Kidney (tissue), 14 donors: ENCODE measurements around the gene FHOD3. TPM values are rescaled to one million over a fixed set of nuclear protein-coding genes. Genes with fewer than 3 reads are reported as not detected.

ENCODE experiments used
- DNase-seq, 5 donors: peaks; one replicate each; pipeline ENCODE4 v3.0.0-alpha.2; 2013 to 2020
- FAIRE-seq: peaks from 2 replicates; lab custom pipeline; 2012; peaks lifted over from hg19 to GRCh38; lab: Jason Lieb, UNC
- H3K27ac ChIP-seq, 2 donors: one replicate each; pipeline ENCODE4 v1.7.0; 2013; ENCODE audit warnings: low read depth in 2 of 2, low read length in 2 of 2, inconsistent platforms in 1 of 2
- H3K27me3 ChIP-seq: one replicate; pipeline ENCODE4 v1.7.1; 2013; ENCODE audit warnings: low read length, inconsistent platforms; ENCODE audit not compliant: control insufficient read depth, insufficient read depth
- H3K36me3 ChIP-seq, 3 donors: one replicate each; pipeline versions ENCODE4 v1.7.0 to v1.7.1; 2013; ENCODE audit warnings: low read length in 3 of 3, control low read depth in 1 of 3, inconsistent platforms in 1 of 3; ENCODE audit not compliant: insufficient read depth in 3 of 3, control insufficient read depth in 2 of 3
- H3K4me1 ChIP-seq, 3 donors: one replicate each; pipeline versions ENCODE4 v1.7.0 to v1.7.1; 2013; ENCODE audit warnings: low read length in 3 of 3, inconsistent platforms in 1 of 3, low read depth in 1 of 3; ENCODE audit not compliant: control insufficient read depth in 2 of 3, insufficient read depth in 2 of 3
- H3K4me3 ChIP-seq, 3 donors: one replicate each; pipeline versions ENCODE4 v1.7.0 to v1.8.1; 2013; ENCODE audit warnings: low read length in 3 of 3, control low read depth in 1 of 3, inconsistent platforms in 1 of 3
- H3K9ac ChIP-seq, 3 donors: one replicate each; pipeline versions ENCODE4 v1.7.0 to v1.7.1; 2013; ENCODE audit warnings: low read length in 3 of 3, control low read depth in 1 of 3, inconsistent platforms in 1 of 3
- H3K9me3 ChIP-seq, 3 donors: one replicate each; pipeline versions ENCODE4 v1.7.0 to v1.7.1; 2013; ENCODE audit warnings: low read length in 3 of 3, control low read depth in 1 of 3, inconsistent platforms in 1 of 3; ENCODE audit not compliant: control insufficient read depth in 2 of 3, insufficient read depth in 1 of 3
- intact Hi-C: fragments of 100-400 bp; cut with DNase I; formaldehyde crosslinking; loops from one replicate; pipeline ENCODE4 v1.11.1; 2022
- polyA plus RNA-seq: library from polyadenylated mRNA; stranded (reverse); fragments of 350-450 nt; fragmentation: Illumina TruSeq; extraction: RNeasy Lipid Tissue Mini Kit (QIAGEN cat#74804); gene quantifications from one replicate; pipeline ENCODE4 v1.2.3, GENCODE V29; 2014; ENCODE audit warnings: low read depth, low replicate concordance; ENCODE audit not compliant: insufficient read depth
- total RNA-seq: library from RNA; stranded (reverse); fragmentation: NEBNext Ultra II Directional; extraction: Animal tissue kit (Norgen Biotek cat#: 25700); gene quantifications from one replicate; pipeline ENCODE4 v1.2.1, GENCODE V29; 2021
- TF ChIP-seq, protein P1 (sequence below): IDR thresholded peaks from 3 replicates; pipeline ENCODE4 v1.5.1; 2012; ENCODE audit warnings: mild to moderate bottlenecking, moderate library complexity, borderline replicate concordance; ENCODE audit not compliant: insufficient read depth; ENCODE audit errors: extremely low read depth
- donor health status: control.
- donor health status: control.
- donor health status: control.
- donor health status: control.
- donor health status: control.
- donor health status: DM: yes; HTN: yes; CAD: no.
- donor health status: Normal renal cell carcinoma (clear cell type).

Gene FHOD3
- total and polyA plus RNA-seq, 2 donors from 2014 or later: 21.5 to 28.0 TPM

DNA sequence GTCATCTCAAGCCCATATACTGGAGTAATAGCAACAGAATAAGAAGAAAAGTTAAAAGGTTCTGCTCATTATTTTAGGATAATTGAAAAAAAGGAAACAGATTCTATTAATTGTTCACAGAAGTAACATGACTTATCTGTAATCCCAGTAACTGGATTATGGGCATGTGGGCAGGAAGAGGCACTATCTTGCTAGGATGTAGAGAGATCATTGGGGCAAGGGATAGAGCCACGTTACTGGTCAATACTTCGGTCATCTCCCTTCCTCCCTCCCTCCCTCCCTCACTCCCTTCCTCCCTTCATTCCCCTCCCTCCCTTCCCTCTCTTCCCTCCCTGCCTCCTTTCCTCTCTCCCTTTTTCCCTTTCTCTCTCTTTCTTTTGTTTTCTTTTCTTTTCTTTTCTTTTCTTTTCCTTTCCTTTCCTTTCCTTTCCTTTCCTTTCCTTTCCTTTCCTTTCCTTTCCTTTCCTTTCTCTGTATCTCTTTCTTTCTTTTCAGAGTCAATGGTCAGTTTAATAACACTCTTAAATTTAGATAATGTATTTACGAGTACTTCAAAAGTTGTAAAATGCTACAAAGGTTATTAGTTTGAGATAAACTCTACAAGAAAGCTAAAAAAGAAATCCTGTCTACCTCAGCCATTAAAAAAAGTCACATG, 82.8 kb downstream of the FHOD3 start:
- Histone ChIP-seq H3K4me3 (no peak overlapping the region), H3K9me3 (no peaks in the 10 kb centered on the region), H3K4me1 (peaks cover 0 to 17% (median 10%) of the 10 kb centered on the region in 3 donors), H3K27me3 (no peaks in the 10 kb centered on the region), H3K27ac (no peak overlapping the region), H3K36me3 (no peaks in the 10 kb centered on the region), H3K9ac (no peak overlapping the region)
- FAIRE-seq (no peak), DNase-seq (no peak)
- intact Hi-C loops: no loop called here
- TF ChIP-seq, protein P1, sequence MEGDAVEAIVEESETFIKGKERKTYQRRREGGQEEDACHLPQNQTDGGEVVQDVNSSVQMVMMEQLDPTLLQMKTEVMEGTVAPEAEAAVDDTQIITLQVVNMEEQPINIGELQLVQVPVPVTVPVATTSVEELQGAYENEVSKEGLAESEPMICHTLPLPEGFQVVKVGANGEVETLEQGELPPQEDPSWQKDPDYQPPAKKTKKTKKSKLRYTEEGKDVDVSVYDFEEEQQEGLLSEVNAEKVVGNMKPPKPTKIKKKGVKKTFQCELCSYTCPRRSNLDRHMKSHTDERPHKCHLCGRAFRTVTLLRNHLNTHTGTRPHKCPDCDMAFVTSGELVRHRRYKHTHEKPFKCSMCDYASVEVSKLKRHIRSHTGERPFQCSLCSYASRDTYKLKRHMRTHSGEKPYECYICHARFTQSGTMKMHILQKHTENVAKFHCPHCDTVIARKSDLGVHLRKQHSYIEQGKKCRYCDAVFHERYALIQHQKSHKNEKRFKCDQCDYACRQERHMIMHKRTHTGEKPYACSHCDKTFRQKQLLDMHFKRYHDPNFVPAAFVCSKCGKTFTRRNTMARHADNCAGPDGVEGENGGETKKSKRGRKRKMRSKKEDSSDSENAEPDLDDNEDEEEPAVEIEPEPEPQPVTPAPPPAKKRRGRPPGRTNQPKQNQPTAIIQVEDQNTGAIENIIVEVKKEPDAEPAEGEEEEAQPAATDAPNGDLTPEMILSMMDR: no peak

DNA sequence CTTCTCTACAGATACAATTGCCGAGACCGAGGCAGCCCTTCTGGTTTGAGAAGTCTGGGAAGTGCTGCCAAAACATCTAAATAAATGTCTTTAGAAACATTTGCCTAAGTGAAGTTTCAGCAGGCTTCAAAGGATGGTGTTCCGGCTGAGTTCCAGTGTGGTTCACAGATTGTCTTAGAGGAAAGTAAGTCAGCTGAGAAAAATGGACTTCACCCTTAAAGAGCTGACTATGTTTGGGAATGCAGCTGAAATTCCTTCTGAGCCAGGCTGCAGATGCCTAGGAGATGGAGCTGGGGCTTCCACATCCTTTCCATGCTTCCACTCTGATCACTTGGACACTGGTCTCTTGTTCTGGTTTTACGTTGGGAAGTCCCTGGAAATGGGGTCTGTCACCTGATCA, 83.6 kb downstream of the FHOD3 start:
- TF ChIP-seq, protein P1: no peak
- Histone ChIP-seq H3K27me3 (no peaks in the 10 kb centered on the region), H3K27ac (no peak overlapping the region), H3K9ac (no peak overlapping the region), H3K4me3 (no peak overlapping the region), H3K9me3 (no peaks in the 10 kb centered on the region), H3K4me1 (peaks cover 0 to 17% (median 10%) of the 10 kb centered on the region in 3 donors), H3K36me3 (no peaks in the 10 kb centered on the region)
- intact Hi-C loops: no loop called here
- FAIRE-seq (no peak), DNase-seq (peak in 1 of 5 donors; percentile 23)

DNA sequence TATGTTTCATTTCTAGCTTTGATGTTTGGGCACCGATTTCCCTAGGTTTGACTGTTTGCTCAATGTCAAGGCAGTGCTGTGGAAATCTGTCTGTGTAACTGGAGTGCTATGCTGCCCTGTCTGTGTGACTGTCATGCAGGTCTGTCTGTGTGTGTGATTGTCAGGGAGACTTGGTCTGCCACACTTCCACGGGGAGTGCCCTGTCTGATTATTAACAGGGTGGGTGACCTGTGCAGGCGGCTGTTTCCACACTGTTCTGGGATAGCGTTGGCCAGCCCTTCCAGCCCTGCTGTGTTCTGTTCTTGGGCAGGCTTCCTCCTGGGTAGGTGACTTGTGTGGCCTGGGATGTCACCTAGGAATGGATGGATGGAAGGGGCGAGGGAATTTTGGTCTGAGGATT, 85.3 kb downstream of the FHOD3 start:
- H3K36me3 ChIP-seq: no peaks in the 10 kb centered on the region

More for the DNA sequence above, 85.3 kb downstream of the FHOD3 start:
- Histone ChIP-seq H3K27ac (peak overlapping the region in 1 of 2 donors; percentile 44), H3K4me3 (no peak overlapping the region), H3K9me3 (no peaks in the 10 kb centered on the region), H3K4me1 (peaks cover 0 to 17% (median 10%) of the 10 kb centered on the region in 3 donors), H3K9ac (no peak overlapping the region), H3K27me3 (no peaks in the 10 kb centered on the region)
- TF ChIP-seq, protein P1: no peak
- FAIRE-seq (no peak), DNase-seq (peak in 2 of 5 donors; percentile 24 to 35)
- intact Hi-C loops: no loop called here
